K562 (cell line): ENCODE results near the gene UBN2. TPM values are rescaled to one million over a fixed set of nuclear protein-coding genes. Genes with fewer than 3 reads are reported as not detected.

Experiments used
- BRD9 ChIP-seq: fragments of 450-650 bp; IDR thresholded peaks from 2 replicates; pipeline ENCODE4 v1.6.1; 2018; ENCODE audit warnings: low read depth; ENCODE audit not compliant: partially characterized antibody
- DLX4 ChIP-seq: fragments of 250-450 bp; sonication (Bioruptor Pico); IDR thresholded peaks from 2 replicates; pipeline ENCODE4 v1.6.1; 2021; ENCODE audit warnings: mild to moderate bottlenecking
- ESRRB ChIP-seq: fragments of 250-450 bp; sonication (Bioruptor Pico); IDR thresholded peaks from 2 replicates; pipeline ENCODE4 v1.5.0; 2020; ENCODE audit warnings: mild to moderate bottlenecking, moderate library complexity, borderline replicate concordance
- ETV1 ChIP-seq: fragments of 450-650 bp; conservative IDR thresholded peaks from 2 replicates; pipeline ENCODE4 v1.6.1; 2016; ENCODE audit warnings: missing genetic modification characterization, control low read depth, low read depth, missing compliant biosample characterization
- FOXM1 ChIP-seq, 2 experiments: fragments of 450-650 bp in 1 of 2; sonication (generic) in 1 of 2; formaldehyde crosslinking in 1 of 2; IDR thresholded peaks; 2 replicates each; pipeline versions ENCODE4 v1.6.1 to v1.9.0; 2017 to 2022; ENCODE audit warnings: low read depth in 2 of 2, mild to moderate bottlenecking in 2 of 2, missing genetic modification reagents in 1 of 2, moderate library complexity in 1 of 2
- HIVEP1 ChIP-seq: fragments of 250-450 bp; sonication (Bioruptor Pico); IDR thresholded peaks from 2 replicates; pipeline ENCODE4 v1.4.0; 2020; ENCODE audit warnings: mild to moderate bottlenecking
- HLTF ChIP-seq: fragments of 450-650 bp; IDR thresholded peaks from 2 replicates; pipeline ENCODE4 v1.6.1; 2016
- KHSRP ChIP-seq: fragments of 450-650 bp; IDR thresholded peaks from 2 replicates; pipeline ENCODE4 v1.6.1; 2017
- MBD2 ChIP-seq: sonication (generic); IDR thresholded peaks from 2 replicates; pipeline ENCODE4 v1.6.1; 2016; ENCODE audit warnings: low read depth, borderline replicate concordance
- MCM5 ChIP-seq: fragments of 450-650 bp; IDR thresholded peaks from 2 replicates; pipeline ENCODE4 v1.6.1; 2016; ENCODE audit warnings: low read depth
- NFRKB ChIP-seq: fragments of 450-650 bp; IDR thresholded peaks from 2 replicates; pipeline ENCODE4 v1.6.1; 2016; ENCODE audit warnings: low read depth
- NR2C1 ChIP-seq, 2 experiments: fragments of 450-650 bp; IDR thresholded peaks; 2 replicates each; pipeline ENCODE4 v1.6.1; 2017; ENCODE audit warnings: mild to moderate bottlenecking in 2 of 2, antibody characterized with exemption in 1 of 2, inconsistent platforms in 1 of 2, missing compliant biosample characterization in 1 of 2, missing genetic modification characterization in 1 of 2
- PHB ChIP-seq: fragments of 250-450 bp; sonication (Bioruptor Pico); IDR thresholded peaks from 2 replicates; pipeline ENCODE4 v1.5.0; 2021
- POLR3A ChIP-seq: IDR thresholded peaks from 2 replicates; pipeline ENCODE4 v1.6.1; 2011; ENCODE audit warnings: borderline replicate concordance, mild to moderate bottlenecking, moderate library complexity; ENCODE audit not compliant: insufficient read length, insufficient read depth; ENCODE audit errors: extremely low read depth
- RBM15 ChIP-seq: fragments of 200-400 bp; formaldehyde crosslinking; IDR thresholded peaks from 2 replicates; pipeline ENCODE4 v1.6.1; 2018; ENCODE audit warnings: mild to moderate bottlenecking, low read length, moderate library complexity; ENCODE audit not compliant: insufficient read depth
- SAP30 ChIP-seq: fragments of 200-600 bp; sonication (generic); IDR thresholded peaks from 2 replicates; pipeline ENCODE4 v1.6.1; 2012; ENCODE audit warnings: borderline replicate concordance, low read depth, mild to moderate bottlenecking, moderate library complexity, low read length, control low read depth, inconsistent platforms; ENCODE audit not compliant: insufficient read depth, poor library complexity, severe bottlenecking
- TCF7 ChIP-seq: sonication (generic); IDR thresholded peaks from 2 replicates; pipeline ENCODE4 v1.6.1; 2016; ENCODE audit warnings: antibody characterized with exemption, borderline replicate concordance
- TRIM25 ChIP-seq: fragments of 450-650 bp; IDR thresholded peaks from 2 replicates; pipeline ENCODE4 v1.7.0; 2016; ENCODE audit warnings: borderline replicate concordance
- ZFX ChIP-seq: sonication (generic); formaldehyde crosslinking; IDR thresholded peaks from 2 replicates; pipeline ENCODE4 v1.8.0; 2022; ENCODE audit warnings: mild to moderate bottlenecking, missing genetic modification reagents, moderate library complexity
- ZNF224 ChIP-seq: sonication (generic); formaldehyde crosslinking; IDR thresholded peaks from 2 replicates; pipeline ENCODE4 v1.8.0; 2022; ENCODE audit warnings: mild to moderate bottlenecking, missing genetic modification reagents
- ZNF23 ChIP-seq: fragments of 250-450 bp; sonication (Bioruptor Pico); IDR thresholded peaks from 2 replicates; pipeline ENCODE4 v1.4.0; 2020; ENCODE audit warnings: mild to moderate bottlenecking
- ZNF384 ChIP-seq: IDR thresholded peaks from 2 replicates; pipeline ENCODE4 v1.6.1; 2012; ENCODE audit warnings: low read depth, low read length, improper control_type of control experiment
- ZNF551 ChIP-seq: fragments of 250-450 bp; sonication (Bioruptor Pico); IDR thresholded peaks from 2 replicates; pipeline ENCODE4 v1.5.0; 2021; ENCODE audit warnings: mild to moderate bottlenecking, moderate library complexity
- ZSCAN32 ChIP-seq: fragments of 450-650 bp; formaldehyde crosslinking; IDR thresholded peaks from 2 replicates; pipeline ENCODE4 v1.4.0; 2020; ENCODE audit warnings: mild to moderate bottlenecking, moderate library complexity
- polyA plus RNA-seq, 8 experiments: library from polyadenylated mRNA; depleted of rRNA in 4 of 8; stranded (reverse) in 5 of 8; unstranded in 3 of 8; fragments of >200 nt; fragmentation: Nextera tagmentation in 2 of 8; fragmentation: Illumina TruSeq in 1 of 8; extraction: Ambion mirVana in 2 of 8; extraction: Trizol in 1 of 8; gene quantifications; 2 replicates each; pipeline versions ENCODE4 v1.2.1 to v1.2.3, GENCODE V29; 2011 to 2014; ENCODE audit warnings: inconsistent platforms in 1 of 8, missing spikeins in 1 of 8
- total RNA-seq, 7 experiments: library from RNA; depleted of rRNA in 6 of 7; stranded (reverse); fragments of >200 nt in 6 of 7; fragmentation: Illumina TruSeq in 2 of 7; extraction: Trizol in 2 of 7; gene quantifications; 2 replicates each; pipeline versions ENCODE4 v1.2.1 to v1.2.3, GENCODE V29; 2011 to 2021; ENCODE audit warnings: low replicate concordance in 1 of 7
- TF ChIP-seq, protein P1 (sequence below): fragments of 450-650 bp; IDR thresholded peaks from 2 replicates; pipeline ENCODE4 v1.6.1; 2016

Gene UBN2
- total and polyA plus RNA-seq, 9 of the 15 experiments (the other 6 are each of a cell fraction or from before 2014, with no cell fraction given) = 1.2 to 19.5 (median 9.9) TPM

GRCh38 chr7:139341058-139341775, 110.2 kb downstream of the UBN2 start, which contains the start of gene FMC1 (continued):
- no peak for TF ChIP-seq POLR3A
- TF ChIP-seq ZNF384 = peak; percentile 11; the same call in 1 of the 2 replicates
- TF ChIP-seq NR2C1 (IDR thresholded peaks at IDR 0.05) = peak; percentile 43; the same call in 1 of the 2 replicates
- peak; percentile 16 for TF ChIP-seq NR2C1 (tag; IDR thresholded peaks at IDR 0.05)
- no peak; the same call in 1 of the 2 replicates for TF ChIP-seq ZNF23
- TF ChIP-seq KHSRP = 0 out of 2 replicates have a peak, but pooled peaks have one; percentile 10
- peak; percentile 99 for TF ChIP-seq ZFX (CRISPR knock-in tag)
- TF ChIP-seq MBD2 = peak; percentile 96
- no peak for TF ChIP-seq ZNF224 (CRISPR knock-in tag)
- TF ChIP-seq TCF7 = peak; percentile 53; the same call in 1 of the 2 replicates
- no peak for TF ChIP-seq RBM15
- no peak for TF ChIP-seq DLX4 (CRISPR knock-in tag)
- TF ChIP-seq SAP30 = peak; percentile 90
- TF ChIP-seq, protein P1, sequence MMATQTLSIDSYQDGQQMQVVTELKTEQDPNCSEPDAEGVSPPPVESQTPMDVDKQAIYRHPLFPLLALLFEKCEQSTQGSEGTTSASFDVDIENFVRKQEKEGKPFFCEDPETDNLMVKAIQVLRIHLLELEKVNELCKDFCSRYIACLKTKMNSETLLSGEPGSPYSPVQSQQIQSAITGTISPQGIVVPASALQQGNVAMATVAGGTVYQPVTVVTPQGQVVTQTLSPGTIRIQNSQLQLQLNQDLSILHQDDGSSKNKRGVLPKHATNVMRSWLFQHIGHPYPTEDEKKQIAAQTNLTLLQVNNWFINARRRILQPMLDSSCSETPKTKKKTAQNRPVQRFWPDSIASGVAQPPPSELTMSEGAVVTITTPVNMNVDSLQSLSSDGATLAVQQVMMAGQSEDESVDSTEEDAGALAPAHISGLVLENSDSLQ = peak; percentile 75; the same call in 1 of the 2 replicates
- no peak for TF ChIP-seq HIVEP1 (CRISPR knock-in tag)
- 0 out of 2 replicates have a peak, but pooled peaks have one; percentile 36 for TF ChIP-seq ZSCAN32 (CRISPR knock-in tag)
- no peak for TF ChIP-seq ZNF551 (CRISPR knock-in tag)
- peak; percentile 56; the same call in 1 of the 2 replicates for TF ChIP-seq FOXM1 (IDR thresholded peaks at IDR 0.05; ENCODE audit: low read depth)
- TF ChIP-seq FOXM1 (CRISPR knock-in tag; IDR thresholded peaks at IDR 0.05; ENCODE audit: low read depth) = peak; percentile 86; the same call in 1 of the 2 replicates
- 0 out of 2 replicates have a peak, but pooled peaks have one; percentile 88 for TF ChIP-seq TRIM25
- TF ChIP-seq BRD9 = peak; percentile 76
- peak; percentile 98 for TF ChIP-seq NFRKB
- TF ChIP-seq ESRRB (CRISPR knock-in tag) = peak; percentile 16; the same call in 1 of the 2 replicates
- 0 out of 2 replicates have a peak, but pooled peaks have one; percentile 46 for TF ChIP-seq ETV1 (tag)
- peak; percentile 95 for TF ChIP-seq PHB (CRISPR knock-in tag)
- no peak for TF ChIP-seq MCM5
- peak; percentile 82; the same call in 1 of the 2 replicates for TF ChIP-seq HLTF
